Mesodermal cell (in vitro differentiated cells): ENCODE measurements around the gene LIME1.
"Not testable (repeated sequence)": the region's sequence is repeated elsewhere in the genome, so short reads cannot be mapped to it uniquely, and the experiment has no call there.

ENCODE experiments used
- H3K27ac ChIP-seq: 2 replicates; pipeline ENCODE4 v1.7.0; 2013; ENCODE audit warnings: mild to moderate bottlenecking, low read depth, low read length, moderate library complexity; ENCODE audit not compliant: severe bottlenecking
- H3K36me3 ChIP-seq: 2 replicates; pipeline ENCODE4 v1.7.1; 2013; ENCODE audit warnings: mild to moderate bottlenecking, low read length, moderate library complexity; ENCODE audit not compliant: control insufficient read depth, insufficient read depth
- H3K4me1 ChIP-seq: one replicate; pipeline ENCODE4 v1.7.1; 2013; ENCODE audit warnings: mild to moderate bottlenecking, low read length; ENCODE audit not compliant: insufficient read depth, control insufficient read depth, poor library complexity, severe bottlenecking
- H3K4me3 ChIP-seq: 2 replicates; pipeline ENCODE4 v1.7.0; 2013; ENCODE audit warnings: low read length, control low read depth, mild to moderate bottlenecking; ENCODE audit not compliant: insufficient read depth, poor library complexity, severe bottlenecking; ENCODE audit errors: extremely low read depth
- H3K9me3 ChIP-seq: 2 replicates; pipeline ENCODE4 v1.7.1; 2013; ENCODE audit warnings: mild to moderate bottlenecking, low read length, moderate library complexity; ENCODE audit not compliant: control insufficient read depth
- WGBS, 2 experiments: methylation state at CpG; one replicate each; pipeline ENCODE4 v1.1.5; 2013; ENCODE audit warnings: missing lambda C conversion rate in 2 of 2; ENCODE audit not compliant: insufficient coverage in 2 of 2; 5-methylcytosine and 5-hydroxymethylcytosine counted together

LIME1 gene

GRCh38 chr20:63714858-63715257 is 21.6 kb upstream of the LIME1 start:
- Histone ChIP-seq H3K4me3 (no peak overlapping the region), H3K27ac (no peak overlapping the region), H3K36me3 (peaks cover 93% of the 10 kb centered on the region), H3K9me3 (peaks cover 3% of the 10 kb centered on the region), H3K4me1 (no peaks in the 10 kb centered on the region)
- 100% methylated on average over 2 of the region's 5 CpGs; no CpG with 5 or more reads in 1 of the 2 experiments for WGBS, 2 experiments

- peaks cover 2% of the 10 kb centered on the region for H3K9me3 ChIP-seq
- WGBS, 2 experiments: 100% methylated on average over 2 of the region's 2 CpGs; no CpG with 5 or more reads in 1 of the 2 experiments
- H3K4me1 ChIP-seq: no peaks in the 10 kb centered on the region
- H3K4me3 ChIP-seq: no peak overlapping the region
- H3K36me3 ChIP-seq: peaks cover 86% of the 10 kb centered on the region
- no peak overlapping the region for H3K27ac ChIP-seq
Measured at GRCh38 chr20:63718996-63719395, 17.5 kb upstream of the LIME1 start.

GRCh38 chr20:63722967-63723622 is 13.4 kb upstream of the LIME1 start:
- peaks cover 13% of the 10 kb centered on the region for H3K9me3 ChIP-seq
- H3K36me3 ChIP-seq: peaks cover 75% of the 10 kb centered on the region
- WGBS, 2 experiments: 96 to 100% methylated on average over 2 of the region's 2 CpGs
- H3K4me1 ChIP-seq, H3K4me3 ChIP-seq, H3K27ac ChIP-seq: not testable (repeated sequence)

GRCh38 chr20:63730189-63730733 is 6.2 kb upstream of the LIME1 start:
- H3K36me3 ChIP-seq: peaks cover 66% of the 10 kb centered on the region
- not testable (repeated sequence) for H3K27ac ChIP-seq, H3K4me3 ChIP-seq, H3K9me3 ChIP-seq, H3K4me1 ChIP-seq
- WGBS, 2 experiments: 93 to 95% methylated on average over 18 of the region's 18 CpGs

GRCh38 chr20:63731410-63731809 is 5.1 kb upstream of the LIME1 start:
- Histone ChIP-seq H3K27ac (no peak overlapping the region), H3K9me3 (no peaks in the 10 kb centered on the region), H3K4me1 (no peaks in the 10 kb centered on the region), H3K4me3 (no peak overlapping the region), H3K36me3 (peaks cover 67% of the 10 kb centered on the region)
- 75 to 92% methylated on average over 2 of the region's 5 CpGs for WGBS, 2 experiments

GRCh38 chr20:63732118-63733095 is 4.1 kb upstream of the LIME1 start:
- Histone ChIP-seq H3K9me3 (no peaks in the 10 kb centered on the region), H3K36me3 (peaks cover 63% of the 10 kb centered on the region), H3K4me3 (no peak overlapping the region), H3K27ac (no peak overlapping the region), H3K4me1 (no peaks in the 10 kb centered on the region)
- 87 to 89% methylated on average over 35 to 38 of the region's 38 CpGs for WGBS, 2 experiments

GRCh38 chr20:63733117-63733516 is 3.3 kb upstream of the LIME1 start:
- no peak overlapping the region for H3K4me3 ChIP-seq
- H3K4me1 ChIP-seq: peaks cover 2% of the 10 kb centered on the region
- H3K27ac ChIP-seq: no peak overlapping the region
- no peaks in the 10 kb centered on the region for H3K9me3 ChIP-seq
- WGBS, 2 experiments: 94 to 98% methylated on average over 12 to 13 of the region's 13 CpGs
- H3K36me3 ChIP-seq: peaks cover 63% of the 10 kb centered on the region

- H3K36me3 ChIP-seq: peaks cover 59% of the 10 kb centered on the region
- H3K9me3 ChIP-seq: no peaks in the 10 kb centered on the region
- H3K4me1 ChIP-seq: peaks cover 7% of the 10 kb centered on the region
- H3K27ac ChIP-seq: no peak overlapping the region
- WGBS, 2 experiments: 96 to 98% methylated on average over 16 to 18 of the region's 18 CpGs
- H3K4me3 ChIP-seq: no peak overlapping the region
Measured at GRCh38 chr20:63733579-63734081, 2.8 kb upstream of the LIME1 start.

GRCh38 chr20:63734111-63734945 is 2.1 kb upstream of the LIME1 start:
- WGBS, 2 experiments: 94 to 96% methylated on average over 24 to 25 of the region's 25 CpGs

More at GRCh38 chr20:63734111-63734945, 2.1 kb upstream of the LIME1 start:
- Histone ChIP-seq H3K36me3 (peaks cover 55% of the 10 kb centered on the region), H3K9me3 (no peaks in the 10 kb centered on the region), H3K27ac (no peak overlapping the region), H3K4me3 (no peak overlapping the region), H3K4me1 (peaks cover 8% of the 10 kb centered on the region)
